KG1 (cell line): ENCODE data around the gene RAB7B.

Source experiments
- DNase-seq: peaks from one replicate; lab custom pipeline; 2025; lab: John Stamatoyannopoulos, UW

The RAB7B gene

GRCh38 chr1:205948886-205949285 is 54.3 kb downstream of the RAB7B start:
- no peak for DNase-seq

- DNase-seq: no peak
Measured at GRCh38 chr1:205948039-205948438, 55.2 kb downstream of the RAB7B start.

GRCh38 chr1:205947024-205947423 is 56.2 kb downstream of the RAB7B start:
- no peak for DNase-seq

- DNase-seq: no peak
Measured at GRCh38 chr1:205945069-205945468, 58.1 kb downstream of the RAB7B start.

DNA sequence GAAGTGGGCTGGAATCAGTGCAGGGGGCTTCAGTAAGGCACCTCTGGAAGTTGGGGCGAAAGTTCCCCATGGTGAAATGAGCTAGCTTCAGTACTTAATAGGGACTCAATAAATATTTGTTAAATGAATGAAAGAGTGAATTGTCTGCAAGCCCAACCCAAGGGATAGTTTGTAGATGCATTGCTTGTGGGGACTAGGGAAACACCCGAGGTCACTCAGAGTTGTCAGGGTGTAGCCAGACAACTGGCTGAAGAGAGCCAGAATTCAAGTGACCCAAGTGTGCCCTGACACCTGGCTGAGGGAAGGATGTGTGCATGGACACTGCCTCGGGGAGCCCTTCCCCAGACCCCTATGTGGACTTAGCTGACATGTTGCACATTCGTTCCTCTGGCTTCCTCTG is 58.7 kb downstream of the RAB7B start:
- no peak for DNase-seq

- no peak for DNase-seq
Measured at GRCh38 chr1:205943245-205943644, 60.0 kb downstream of the RAB7B start, which contains the start of gene SLC26A9. TSS of gene SLC26A9 (minus strand) at chr1:205943456. CDS start at chr1:205935820, 7,636 bp downstream.

DNA sequence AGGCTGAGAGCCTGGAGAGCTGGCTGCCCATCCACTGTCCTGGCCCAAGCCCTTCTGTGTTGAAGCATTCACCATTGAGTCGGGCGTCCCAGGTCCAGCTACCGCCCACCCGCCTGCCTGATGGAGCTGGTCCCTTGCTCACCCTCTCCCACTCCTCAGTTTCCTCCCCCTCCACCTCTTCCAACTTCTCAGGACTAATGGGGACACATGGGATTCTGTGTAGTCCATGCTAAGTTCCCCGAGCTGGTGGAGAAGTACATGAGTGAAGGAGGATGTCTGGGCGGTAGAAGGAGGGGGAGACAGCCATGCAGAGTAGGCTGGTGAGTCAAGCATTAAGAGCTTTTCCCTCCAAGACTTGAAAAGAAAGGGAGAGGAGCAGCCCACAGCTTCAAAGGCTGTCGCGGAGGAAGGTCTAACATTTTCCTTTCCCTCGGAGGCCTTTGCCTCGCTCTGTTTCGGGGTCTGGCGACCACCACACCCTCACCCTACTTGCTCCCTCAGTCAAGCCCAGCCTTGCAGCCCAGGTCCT is 60.5 kb downstream of the RAB7B start:
- no peak for DNase-seq

GRCh38 chr1:205940710-205941109 is 62.5 kb downstream of the RAB7B start:
- no peak for DNase-seq

- no peak for DNase-seq
Measured at GRCh38 chr1:205939690-205940330, 63.4 kb downstream of the RAB7B start.

DNA sequence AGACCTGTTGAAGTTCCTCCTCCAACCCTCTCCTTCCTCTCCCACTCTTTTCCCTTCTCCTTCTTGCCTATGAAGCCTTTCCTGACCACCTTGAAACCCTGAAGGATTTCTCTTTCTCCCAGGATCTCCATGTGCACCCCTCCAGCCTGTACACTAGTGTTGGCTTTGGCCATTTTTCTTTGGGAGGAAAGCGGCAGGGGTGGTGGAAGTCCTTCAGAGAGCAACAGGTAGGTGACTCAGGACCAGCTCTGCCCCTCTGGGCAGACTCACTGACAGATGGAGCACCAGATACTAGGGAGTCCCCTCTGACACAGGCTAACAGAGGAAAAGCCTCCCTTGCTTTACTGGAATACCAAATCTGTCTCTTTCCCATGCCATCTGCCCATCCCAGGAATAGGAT is 64.5 kb downstream of the RAB7B start:
- no peak for DNase-seq

GRCh38 chr1:205936846-205937586 is 66.2 kb downstream of the RAB7B start:
- no peak for DNase-seq

DNA sequence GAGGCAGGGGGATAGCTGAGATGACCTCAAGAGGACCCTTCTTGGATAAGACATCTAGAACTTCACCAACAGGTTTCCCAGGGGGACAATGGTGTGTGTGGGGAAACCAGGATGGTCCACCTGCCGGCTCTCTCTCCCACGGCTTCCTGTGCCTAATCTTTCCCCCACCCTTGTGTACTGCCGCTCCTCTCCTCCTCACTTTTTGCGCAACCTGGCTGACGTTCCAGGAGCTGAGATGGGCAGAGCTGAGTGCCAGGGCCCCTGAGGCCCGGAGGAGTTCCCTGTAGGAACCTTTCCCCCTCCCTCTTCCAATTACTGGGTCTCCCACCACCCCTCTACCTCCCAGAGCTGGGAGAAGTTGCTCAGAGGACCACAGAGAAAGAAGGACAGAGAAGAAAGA is 66.9 kb downstream of the RAB7B start:
- no peak for DNase-seq

GRCh38 chr1:205935869-205936268 is 67.3 kb downstream of the RAB7B start:
- no peak for DNase-seq

DNA sequence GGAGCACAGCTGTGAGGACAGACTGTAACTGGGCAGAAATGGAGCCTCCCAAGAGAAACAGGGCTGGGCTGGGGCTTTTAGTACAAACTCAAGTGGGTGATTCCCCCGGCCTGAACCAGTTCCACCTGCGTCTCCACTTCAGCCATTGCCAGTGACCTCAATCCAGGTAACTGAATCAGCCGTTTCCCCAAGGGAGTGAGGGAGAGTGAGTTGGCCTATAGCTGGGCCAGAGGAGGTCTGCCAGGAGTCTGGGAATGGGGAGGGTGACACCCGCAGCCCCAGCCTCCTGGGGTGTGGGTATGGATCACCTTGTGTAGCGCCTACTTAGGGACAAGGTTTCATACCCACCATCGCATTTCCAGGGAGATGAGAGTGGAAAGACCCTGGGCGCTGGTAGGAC is 68.4 kb downstream of the RAB7B start:
- no peak for DNase-seq

DNA sequence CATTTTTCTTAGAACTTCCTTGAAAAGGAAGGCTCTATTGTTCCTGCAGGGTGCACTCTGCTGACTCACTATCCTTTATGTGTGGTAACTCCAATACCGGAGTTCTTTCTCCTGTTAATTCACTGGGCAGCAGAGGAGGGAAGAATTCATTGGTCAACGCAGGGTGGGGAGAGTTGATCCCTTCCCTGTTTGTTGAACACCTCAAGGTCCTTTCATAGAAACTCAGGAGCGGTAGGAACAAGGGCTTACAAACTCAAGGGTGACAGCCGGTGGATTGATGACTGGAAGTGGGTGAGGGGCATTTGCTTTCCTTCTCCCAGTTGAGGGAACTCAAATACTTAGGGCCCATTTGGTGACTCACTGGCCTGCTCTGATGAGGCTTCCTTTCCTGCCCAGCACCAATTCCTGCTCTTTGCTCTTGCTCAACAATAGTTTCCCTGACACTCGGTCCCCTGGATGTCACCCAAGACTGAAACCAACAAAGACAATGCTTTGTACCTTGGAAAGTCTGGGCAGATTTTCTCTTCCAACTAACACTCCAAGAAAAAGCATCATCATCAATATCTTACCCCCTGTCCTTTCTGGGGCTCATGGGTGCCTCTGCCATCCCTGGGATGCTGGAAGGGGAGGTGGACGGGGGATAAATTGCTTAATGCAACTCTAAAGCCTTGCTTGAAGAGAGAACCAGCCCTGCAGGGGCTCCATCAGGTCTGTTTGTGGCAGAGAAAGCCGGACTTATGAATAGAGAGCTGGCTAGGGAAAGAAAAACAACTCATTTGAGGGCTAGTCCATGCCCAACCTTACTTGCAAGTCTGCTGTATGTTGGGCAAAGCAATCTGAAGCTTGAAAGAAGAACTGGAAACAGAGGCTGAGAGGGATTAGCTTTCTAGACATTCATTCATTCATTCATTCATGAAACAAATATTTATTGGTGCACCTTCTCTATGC is 69.2 kb downstream of the RAB7B start:
- no peak for DNase-seq

DNA sequence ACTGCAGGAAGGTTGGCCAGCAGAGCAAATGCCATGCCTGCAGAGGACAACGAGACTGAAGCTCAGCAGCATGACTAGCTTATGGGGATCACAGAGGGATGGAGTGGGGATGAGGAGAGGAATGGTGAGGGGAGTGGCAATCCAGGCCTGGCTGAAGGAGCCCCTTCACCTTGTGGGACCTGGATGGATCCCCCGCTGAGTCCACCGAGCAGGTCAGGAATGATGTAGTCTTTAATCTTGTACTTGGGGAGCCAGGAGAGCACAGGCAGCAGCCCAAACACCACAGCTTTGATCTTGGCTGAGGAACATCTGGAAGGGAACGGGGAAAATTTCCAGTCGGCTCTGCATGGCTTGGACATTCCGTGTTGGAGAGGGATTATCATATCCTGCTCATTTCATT is 70.4 kb downstream of the RAB7B start:
- no peak for DNase-seq

GRCh38 chr1:205930799-205931281 is 72.4 kb downstream of the RAB7B start:
- DNase-seq: no peak

DNA sequence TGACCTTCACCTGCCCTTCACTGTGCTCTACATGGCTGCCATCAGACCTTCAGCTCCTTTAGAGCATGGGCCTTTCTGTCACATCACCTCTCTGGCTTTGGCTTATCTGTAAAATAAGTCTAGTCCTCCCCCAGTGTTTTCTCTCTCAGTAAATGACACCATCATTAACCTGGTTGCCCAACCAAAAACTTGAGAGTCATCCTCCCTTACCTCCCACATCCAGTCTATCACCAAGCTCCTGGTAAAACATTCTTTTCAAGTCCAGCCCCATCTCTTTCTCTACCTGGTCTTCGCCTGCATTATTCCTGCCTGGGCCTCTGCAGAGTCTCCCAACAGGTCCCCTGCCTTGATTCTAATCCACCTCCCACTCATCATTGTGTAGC is 73.0 kb downstream of the RAB7B start:
- DNase-seq: no peak

GRCh38 chr1:205929496-205930194 is 73.5 kb downstream of the RAB7B start:
- DNase-seq: no peak

GRCh38 chr1:205928317-205928716 is 74.9 kb downstream of the RAB7B start:
- no peak for DNase-seq

GRCh38 chr1:205927676-205928075 is 75.5 kb downstream of the RAB7B start:
- no peak for DNase-seq

DNA sequence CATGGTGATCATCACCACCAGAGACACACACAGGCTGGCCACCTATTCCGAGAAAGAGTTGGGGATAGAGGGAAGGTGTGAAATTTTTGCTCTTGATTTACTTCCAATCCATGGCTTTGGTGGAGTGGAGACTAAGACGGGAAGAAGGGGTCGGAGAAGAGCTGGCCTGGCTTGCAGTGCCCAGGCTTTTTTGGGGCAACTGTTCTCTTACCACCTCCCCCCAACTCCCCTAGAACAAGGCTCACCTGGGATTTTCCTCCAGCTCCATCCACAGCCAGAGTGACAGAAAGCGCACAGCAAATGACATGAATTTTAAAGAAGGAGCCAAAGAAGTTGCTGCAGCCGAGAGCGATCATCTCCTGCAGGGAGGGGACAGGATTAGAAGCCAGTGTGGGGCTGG is 75.9 kb downstream of the RAB7B start:
- no peak for DNase-seq
